Measurements from ENCODE around the gene CIP2A.

The CIP2A gene

GRCh38 chr3:108555966-108556581 is 33.2 kb downstream of the CIP2A start:
- DNase-seq: no peak

- no peak for DNase-seq
Observed at GRCh38 chr3:108554913-108555571, 34.2 kb downstream of the CIP2A start.

GRCh38 chr3:108554229-108554628 is 35.0 kb downstream of the CIP2A start:
- no peak for DNase-seq

- DNase-seq: peak; percentile 55
Observed at GRCh38 chr3:108552267-108553159, 36.7 kb downstream of the CIP2A start.

- no peak for DNase-seq
Observed at GRCh38 chr3:108548886-108549285, 40.4 kb downstream of the CIP2A start.

- no peak for DNase-seq
Observed at GRCh38 chr3:108548304-108548703, 40.9 kb downstream of the CIP2A start.

GRCh38 chr3:108546692-108547091 is 42.5 kb downstream of the CIP2A start:
- DNase-seq: no peak

GRCh38 chr3:108546247-108546646 is 43.0 kb downstream of the CIP2A start:
- no peak for DNase-seq

- DNase-seq: no peak
Observed at GRCh38 chr3:108538083-108538482, 51.2 kb downstream of the CIP2A start.

GRCh38 chr3:108528459-108529252 is 60.6 kb downstream of the CIP2A start:
- no peak for DNase-seq

- DNase-seq: no peak
Observed at GRCh38 chr3:108527817-108528216, 61.4 kb downstream of the CIP2A start.

- no peak for DNase-seq
Observed at GRCh38 chr3:108527109-108527508, 62.1 kb downstream of the CIP2A start.

GRCh38 chr3:108525971-108526370 is 63.3 kb downstream of the CIP2A start:
- no peak for DNase-seq

GRCh38 chr3:108525256-108525655 is 64.0 kb downstream of the CIP2A start:
- DNase-seq: no peak

GRCh38 chr3:108524537-108524936 is 64.7 kb downstream of the CIP2A start:
- DNase-seq: no peak

- no peak for DNase-seq
Observed at GRCh38 chr3:108518895-108519294, 70.3 kb downstream of the CIP2A start.

GRCh38 chr3:108516881-108517280 is 72.4 kb downstream of the CIP2A start:
- no peak for DNase-seq

- DNase-seq: no peak
Observed at GRCh38 chr3:108513961-108514360, 75.3 kb downstream of the CIP2A start.

GRCh38 chr3:108512671-108513070 is 76.6 kb downstream of the CIP2A start:
- no peak for DNase-seq

GRCh38 chr3:108511490-108511889 is 77.7 kb downstream of the CIP2A start:
- DNase-seq: no peak

GRCh38 chr3:108511055-108511454 is 78.2 kb downstream of the CIP2A start:
- peak; percentile 18 for DNase-seq

- DNase-seq: no peak
Observed at GRCh38 chr3:108510496-108510895, 78.7 kb downstream of the CIP2A start, which contains the start of gene MYH15. Gene MYH15, minus strand, starts transcription at chr3:108510596. Its CDS starts 66 bp downstream, at chr3:108510530.

- DNase-seq: no peak
Observed at GRCh38 chr3:108509871-108510270, 79.4 kb downstream of the CIP2A start.

Measured in NCI-H2171 (cell line).